ENCODE measurements around the gene ERGIC1.

ERGIC1 gene

DNA sequence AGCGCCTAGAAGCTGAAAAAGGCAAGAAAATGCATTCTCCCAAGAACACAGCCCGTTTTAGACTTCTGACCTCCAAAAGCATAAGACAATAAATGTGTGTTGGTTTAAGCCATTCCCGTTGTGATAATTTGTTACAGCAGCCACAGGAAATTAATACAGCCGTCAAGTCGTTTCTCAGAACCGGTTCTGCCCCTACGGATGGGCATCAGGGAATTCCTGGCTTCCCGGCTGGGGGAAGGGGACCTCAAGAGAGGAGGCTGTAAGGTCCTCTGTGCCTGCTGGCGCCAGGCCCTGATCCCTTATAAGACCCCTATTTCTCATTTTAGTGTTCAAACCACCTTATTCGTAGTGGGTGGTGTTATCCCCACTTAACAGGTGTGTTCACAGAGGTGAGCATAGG, 74.6 kb downstream of the ERGIC1 start:
- DNase-seq (ENCODE audit: extremely low read depth, low read depth): no peak
- TF ChIP-seq, protein P1, sequence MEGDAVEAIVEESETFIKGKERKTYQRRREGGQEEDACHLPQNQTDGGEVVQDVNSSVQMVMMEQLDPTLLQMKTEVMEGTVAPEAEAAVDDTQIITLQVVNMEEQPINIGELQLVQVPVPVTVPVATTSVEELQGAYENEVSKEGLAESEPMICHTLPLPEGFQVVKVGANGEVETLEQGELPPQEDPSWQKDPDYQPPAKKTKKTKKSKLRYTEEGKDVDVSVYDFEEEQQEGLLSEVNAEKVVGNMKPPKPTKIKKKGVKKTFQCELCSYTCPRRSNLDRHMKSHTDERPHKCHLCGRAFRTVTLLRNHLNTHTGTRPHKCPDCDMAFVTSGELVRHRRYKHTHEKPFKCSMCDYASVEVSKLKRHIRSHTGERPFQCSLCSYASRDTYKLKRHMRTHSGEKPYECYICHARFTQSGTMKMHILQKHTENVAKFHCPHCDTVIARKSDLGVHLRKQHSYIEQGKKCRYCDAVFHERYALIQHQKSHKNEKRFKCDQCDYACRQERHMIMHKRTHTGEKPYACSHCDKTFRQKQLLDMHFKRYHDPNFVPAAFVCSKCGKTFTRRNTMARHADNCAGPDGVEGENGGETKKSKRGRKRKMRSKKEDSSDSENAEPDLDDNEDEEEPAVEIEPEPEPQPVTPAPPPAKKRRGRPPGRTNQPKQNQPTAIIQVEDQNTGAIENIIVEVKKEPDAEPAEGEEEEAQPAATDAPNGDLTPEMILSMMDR (IDR thresholded peaks at IDR 0.05; ENCODE audit: low read depth, low read length): no peak

DNA sequence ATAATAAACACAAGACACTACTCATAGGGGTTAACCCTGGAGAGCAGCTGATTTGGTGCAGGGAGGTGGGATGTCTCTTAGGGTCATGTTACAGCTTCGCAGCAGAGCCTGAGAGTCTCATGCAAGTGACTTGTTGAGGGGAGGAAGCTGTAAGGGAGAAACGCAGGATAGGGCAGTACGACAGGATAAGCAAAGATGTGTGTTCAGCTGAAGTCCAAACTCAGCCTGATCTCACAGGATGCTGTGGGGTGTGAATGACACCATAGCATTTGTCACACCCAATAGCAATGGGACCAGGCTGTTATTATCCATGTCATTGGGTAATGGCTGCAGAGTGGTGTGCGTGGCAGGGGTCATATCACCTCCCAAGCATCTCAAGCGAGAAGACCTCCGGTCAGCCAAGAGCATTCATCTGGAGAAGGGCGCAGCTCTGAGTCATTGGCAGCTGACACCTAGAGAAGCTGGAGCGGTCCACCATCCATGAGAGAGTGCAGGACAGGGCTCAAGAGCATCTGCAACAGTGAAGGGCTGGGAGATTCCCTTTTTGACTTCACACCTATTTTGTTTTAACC, 76.0 kb downstream of the ERGIC1 start:
- peak; percentile 82 for DNase-seq (ENCODE audit: extremely low read depth, low read depth)

DNA sequence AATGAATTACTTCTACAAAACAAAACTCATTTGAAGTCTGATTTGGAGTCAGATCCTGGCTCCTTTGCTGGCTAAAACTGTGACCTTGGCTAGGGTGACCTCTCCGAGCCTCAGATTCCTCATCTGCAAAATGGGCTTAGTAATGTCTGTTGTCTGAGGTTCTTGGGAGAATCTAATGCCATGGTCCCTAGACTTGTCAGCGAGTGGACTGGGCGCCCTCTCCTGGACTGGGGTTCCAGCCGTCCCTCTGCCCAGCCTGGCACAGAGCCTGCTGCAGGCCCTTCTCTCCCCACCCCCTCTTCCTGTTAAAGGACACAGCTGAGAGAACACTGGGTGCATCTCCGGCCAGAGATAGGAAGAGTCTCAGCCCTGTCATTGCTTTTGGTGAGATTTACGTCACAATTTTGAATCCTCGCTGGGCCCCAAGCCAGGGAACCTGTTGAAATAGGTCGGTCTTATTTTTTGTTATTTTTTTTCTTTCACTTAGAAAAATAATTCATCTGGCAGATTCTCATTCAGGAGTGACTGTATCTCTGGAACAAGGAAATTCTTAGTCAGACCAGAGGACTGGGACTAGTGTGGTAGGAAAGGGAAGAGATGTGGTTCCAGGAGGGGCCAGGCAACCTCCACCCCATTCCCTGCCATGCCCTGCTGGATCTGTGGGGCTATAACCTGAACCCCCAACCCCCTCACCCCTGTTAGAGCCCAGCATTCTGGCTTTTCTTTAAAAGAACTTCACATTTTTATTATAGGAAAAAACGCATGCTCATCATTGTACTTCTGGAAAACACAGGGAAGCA, 77.0 kb downstream of the ERGIC1 start:
- TF ChIP-seq, protein P1 (IDR thresholded peaks at IDR 0.05; ENCODE audit: low read depth, low read length): peak; percentile 36
- no peak for DNase-seq (ENCODE audit: extremely low read depth, low read depth)

More for the DNA sequence above, 76.0 kb downstream of the ERGIC1 start:
- TF ChIP-seq, protein P1 (IDR thresholded peaks at IDR 0.05; ENCODE audit: low read depth, low read length): no peak

DNA sequence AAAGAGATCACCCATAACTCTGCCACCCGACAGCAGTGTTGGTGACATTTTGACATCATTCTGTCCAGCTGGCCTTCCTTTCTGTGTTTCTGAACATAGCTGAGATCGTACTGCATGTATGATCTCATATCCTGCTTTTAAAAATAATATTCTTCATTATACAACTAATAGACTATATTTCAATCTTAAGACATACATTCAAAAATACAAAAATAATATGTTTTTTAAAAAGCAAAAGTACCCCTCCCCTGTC, 77.5 kb downstream of the ERGIC1 start:
- TF ChIP-seq, protein P1 (IDR thresholded peaks at IDR 0.05; ENCODE audit: low read depth, low read length): no peak
- DNase-seq (ENCODE audit: extremely low read depth, low read depth): no peak

DNA sequence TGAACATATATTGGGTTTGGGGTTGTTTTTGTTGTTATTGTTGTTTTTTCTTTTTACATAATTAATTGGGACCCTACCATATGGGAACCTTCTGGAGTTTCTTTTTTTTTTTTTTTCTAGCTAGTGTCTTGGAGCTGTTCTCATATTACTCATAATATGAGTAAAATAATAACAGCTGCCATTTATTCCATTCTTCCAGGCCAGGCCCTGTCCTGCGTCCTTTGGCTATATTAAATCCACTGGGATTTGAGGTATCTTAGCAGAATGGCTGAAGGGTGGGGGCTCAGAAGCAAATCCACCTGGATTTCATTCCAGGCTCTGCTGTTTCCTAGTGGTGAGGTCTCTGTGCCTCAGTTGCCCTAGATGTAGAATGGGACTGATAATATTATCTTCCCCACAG, 77.9 kb downstream of the ERGIC1 start:
- TF ChIP-seq, protein P1 (IDR thresholded peaks at IDR 0.05; ENCODE audit: low read depth, low read length): no peak
- no peak for DNase-seq (ENCODE audit: extremely low read depth, low read depth)

DNA sequence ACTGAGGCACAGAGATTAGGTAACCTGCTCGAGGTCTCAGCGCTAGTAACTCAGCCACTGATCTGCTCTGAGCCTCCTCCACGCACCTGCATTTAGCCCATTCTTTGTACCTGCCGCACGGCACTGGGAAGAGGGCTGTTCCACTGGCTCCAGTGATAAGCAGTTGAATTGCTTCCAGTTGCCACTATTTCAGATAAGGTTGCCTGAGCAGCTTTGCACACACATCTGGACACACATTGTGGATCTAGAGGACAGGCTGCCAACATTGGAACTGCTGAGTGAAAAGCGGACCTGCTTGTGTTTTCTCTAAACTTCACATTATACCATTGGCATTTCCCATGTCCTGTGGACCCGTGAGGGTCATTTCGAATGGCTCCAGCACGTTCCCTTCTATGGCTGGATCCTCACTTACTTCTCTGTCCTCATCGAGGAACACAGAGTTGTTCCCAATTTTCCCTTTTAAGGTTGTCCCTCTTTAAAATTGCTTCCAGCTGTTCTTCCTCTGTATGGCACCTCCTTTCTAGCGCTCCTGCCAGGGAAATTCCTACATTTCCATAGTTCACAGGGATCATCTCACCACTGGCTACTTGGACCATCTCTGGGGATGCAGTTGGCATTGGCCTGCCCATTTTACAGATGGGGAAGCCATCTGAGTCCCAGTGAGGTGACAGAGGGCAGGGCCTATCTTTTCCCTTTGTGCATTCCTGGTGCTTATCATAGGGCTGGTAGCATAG, 79.2 kb downstream of the ERGIC1 start:
- DNase-seq (ENCODE audit: extremely low read depth, low read depth): no peak
- TF ChIP-seq, protein P1 (IDR thresholded peaks at IDR 0.05; ENCODE audit: low read depth, low read length): no peak

DNA sequence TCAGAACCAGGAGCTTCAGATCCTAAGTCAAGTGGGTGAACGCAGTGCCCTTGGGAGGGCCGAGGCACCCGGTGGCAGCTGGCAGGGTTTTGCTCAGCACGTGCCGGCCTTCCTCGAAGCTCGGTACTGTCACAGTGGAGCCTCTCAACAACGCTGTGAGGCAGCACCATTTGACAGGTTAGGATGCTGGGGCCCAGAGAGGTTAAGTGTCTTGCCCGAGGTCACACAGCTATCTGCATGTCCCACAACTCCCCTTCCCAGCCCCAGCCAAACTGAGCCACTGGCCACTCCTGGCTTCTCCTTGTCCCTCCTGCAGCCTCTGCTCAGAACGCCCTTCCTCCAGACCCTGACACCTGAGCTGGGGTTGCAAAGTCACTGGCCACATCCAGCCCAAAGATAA, 81.5 kb downstream of the ERGIC1 start:
- TF ChIP-seq, protein P1 (IDR thresholded peaks at IDR 0.05; ENCODE audit: low read depth, low read length): no peak
- DNase-seq (ENCODE audit: extremely low read depth, low read depth): no peak
